ENCODE measurements around the gene RBPMS2.

DNA sequence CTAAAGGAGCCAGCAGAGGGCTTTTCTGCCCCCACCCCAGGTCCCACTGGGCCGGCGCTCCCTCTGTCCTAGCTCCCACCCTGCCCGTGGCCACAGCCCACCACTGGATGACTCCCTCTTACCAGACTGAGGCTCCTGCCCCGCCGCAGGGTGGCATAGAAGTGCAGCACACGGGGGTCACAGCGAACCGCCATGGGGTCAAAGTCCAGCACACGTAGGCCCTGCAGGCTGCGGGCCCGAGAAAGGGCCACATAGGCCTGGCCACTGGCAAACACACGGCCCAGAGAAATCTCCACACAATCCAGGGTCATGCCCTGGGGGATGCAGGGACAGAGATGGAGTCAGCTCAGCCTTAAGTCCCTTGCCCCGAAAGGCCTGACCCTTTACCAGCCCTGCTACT lies 41.1 kb upstream of the RBPMS2 start:
- TF ChIP-seq, protein P1, sequence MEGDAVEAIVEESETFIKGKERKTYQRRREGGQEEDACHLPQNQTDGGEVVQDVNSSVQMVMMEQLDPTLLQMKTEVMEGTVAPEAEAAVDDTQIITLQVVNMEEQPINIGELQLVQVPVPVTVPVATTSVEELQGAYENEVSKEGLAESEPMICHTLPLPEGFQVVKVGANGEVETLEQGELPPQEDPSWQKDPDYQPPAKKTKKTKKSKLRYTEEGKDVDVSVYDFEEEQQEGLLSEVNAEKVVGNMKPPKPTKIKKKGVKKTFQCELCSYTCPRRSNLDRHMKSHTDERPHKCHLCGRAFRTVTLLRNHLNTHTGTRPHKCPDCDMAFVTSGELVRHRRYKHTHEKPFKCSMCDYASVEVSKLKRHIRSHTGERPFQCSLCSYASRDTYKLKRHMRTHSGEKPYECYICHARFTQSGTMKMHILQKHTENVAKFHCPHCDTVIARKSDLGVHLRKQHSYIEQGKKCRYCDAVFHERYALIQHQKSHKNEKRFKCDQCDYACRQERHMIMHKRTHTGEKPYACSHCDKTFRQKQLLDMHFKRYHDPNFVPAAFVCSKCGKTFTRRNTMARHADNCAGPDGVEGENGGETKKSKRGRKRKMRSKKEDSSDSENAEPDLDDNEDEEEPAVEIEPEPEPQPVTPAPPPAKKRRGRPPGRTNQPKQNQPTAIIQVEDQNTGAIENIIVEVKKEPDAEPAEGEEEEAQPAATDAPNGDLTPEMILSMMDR (IDR thresholded peaks at IDR 0.05): no peak
- TF ChIP-seq POLR2A (IDR thresholded peaks at IDR 0.05): no peak
